Fibroblast of lung (primary cell): ENCODE results near the gene OMP. TPM values are rescaled to one million over a fixed set of nuclear protein-coding genes. Genes with fewer than 3 reads are reported as not detected.

Experiments used
- DNase-seq, 2 donors: peaks; one replicate each; pipeline versions ENCODE4 v3.0.0 to v3.0.0-alpha.2; 2010; ENCODE audit warnings: low read depth in 2 of 2
- H2AFZ ChIP-seq: 2 replicates; pipeline ENCODE4 v1.5.1; 2012; ENCODE audit warnings: low read length, control low read depth, inconsistent platforms
- H3K27ac ChIP-seq: 2 replicates; pipeline ENCODE4 v1.5.1; 2011; ENCODE audit warnings: low read length, control low read depth; ENCODE audit not compliant: insufficient read depth
- H3K27me3 ChIP-seq: 2 replicates; pipeline ENCODE4 v1.5.1; 2011; ENCODE audit warnings: mild to moderate bottlenecking, low read length; ENCODE audit not compliant: control insufficient read depth, insufficient read depth
- H3K36me3 ChIP-seq: 2 replicates; pipeline ENCODE4 v1.5.1; 2011; ENCODE audit warnings: low read length; ENCODE audit not compliant: control insufficient read depth, insufficient read depth
- H3K4me1 ChIP-seq: 2 replicates; pipeline ENCODE4 v1.5.1; 2011; ENCODE audit warnings: low read length; ENCODE audit not compliant: control insufficient read depth, insufficient read depth; ENCODE audit errors: extremely low read depth
- H3K4me2 ChIP-seq: 2 replicates; pipeline ENCODE4 v1.5.1; 2011; ENCODE audit warnings: low read length, control low read depth; ENCODE audit not compliant: insufficient read depth; ENCODE audit errors: extremely low read depth
- H3K4me3 ChIP-seq, 4 experiments: fragments of 200-600 bp in 1 of 4; sonication (generic) in 1 of 4; replicated peaks in 1 of 4; 2 replicates each; pipeline ENCODE4 v1.5.1; 2011 to 2016; ENCODE audit warnings: low read length in 4 of 4, low read depth in 3 of 4, mild to moderate bottlenecking in 3 of 4, control low read depth in 2 of 4, inconsistent platforms in 1 of 4, mixed read lengths in 1 of 4; ENCODE audit not compliant: insufficient read depth in 1 of 4; ENCODE audit errors: control extremely low read depth in 1 of 4
- H3K79me2 ChIP-seq: 2 replicates; pipeline ENCODE4 v1.5.1; 2012; ENCODE audit warnings: mild to moderate bottlenecking, low read length, inconsistent platforms; ENCODE audit not compliant: control insufficient read depth, insufficient read depth
- H3K9ac ChIP-seq: 2 replicates; pipeline ENCODE4 v1.5.1; 2011; ENCODE audit warnings: mild to moderate bottlenecking, low read length, control low read depth; ENCODE audit not compliant: insufficient read depth
- H3K9me3 ChIP-seq: 2 replicates; pipeline ENCODE4 v1.5.1; 2012; ENCODE audit warnings: low read depth, low read length; ENCODE audit not compliant: control insufficient read depth, insufficient read depth
- H4K20me1 ChIP-seq: 2 replicates; pipeline ENCODE4 v1.5.1; 2011; ENCODE audit warnings: low read length; ENCODE audit not compliant: control insufficient read depth, insufficient read depth; ENCODE audit errors: extremely low read depth
- EZH2 ChIP-seq: IDR thresholded peaks from 2 replicates; pipeline ENCODE4 v1.5.1; 2012; ENCODE audit warnings: low read length, control low read depth, mild to moderate bottlenecking; ENCODE audit errors: missing control alignments
- polyA plus RNA-seq, 2 donors: library from polyadenylated mRNA; depleted of rRNA in 1 of 2; stranded (reverse) in 1 of 2; unstranded in 1 of 2; fragments of >200 nt; gene quantifications; 2 replicates each; pipeline ENCODE4 v1.2.1, GENCODE V29; 2011 to 2012; ENCODE audit warnings: missing spikeins in 1 of 2
- total RNA-seq: library from RNA; depleted of rRNA; stranded (reverse); fragments of >200 nt; gene quantifications from 2 replicates; pipeline ENCODE4 v1.2.1, GENCODE V29; 2014
- TF ChIP-seq, protein P1 (sequence below), 2 donors: IDR thresholded peaks in 1 of 2; conservative IDR thresholded peaks in 1 of 2; 1 replicate in 1 of 2; 2 replicates in 1 of 2; pipeline ENCODE4 v1.5.1; 2011 to 2012; ENCODE audit warnings: low read length in 2 of 2, control low read depth in 1 of 2, inconsistent platforms in 1 of 2, low read depth in 1 of 2, mild to moderate bottlenecking in 1 of 2

The OMP gene
- total and polyA plus RNA-seq, 2 donors (not counting 1 experiment from before 2014, with no cell fraction given), result 0.83 TPM; not detected in 1

DNA sequence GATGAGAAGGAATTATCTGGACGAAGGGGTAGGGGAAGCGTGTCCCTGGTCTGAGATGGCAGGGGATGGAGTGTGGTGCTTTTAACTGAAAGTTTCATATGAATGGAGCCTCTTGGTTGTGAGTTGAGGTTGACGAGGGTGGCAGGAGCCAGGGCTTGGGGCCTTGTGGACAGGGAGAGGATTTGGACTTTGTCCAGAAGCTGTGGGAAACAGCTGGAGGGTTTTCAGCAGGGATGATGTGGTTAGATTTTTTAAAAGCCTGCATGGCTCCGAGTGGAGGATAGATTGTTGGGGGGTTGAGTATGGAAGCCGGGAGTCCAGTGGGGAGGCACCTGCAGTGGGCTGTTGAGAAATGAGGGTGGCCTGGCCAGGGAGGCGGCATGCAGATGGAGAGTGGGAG, 50.2 kb downstream of the OMP start:
- no peak for TF ChIP-seq EZH2
- TF ChIP-seq, protein P1, sequence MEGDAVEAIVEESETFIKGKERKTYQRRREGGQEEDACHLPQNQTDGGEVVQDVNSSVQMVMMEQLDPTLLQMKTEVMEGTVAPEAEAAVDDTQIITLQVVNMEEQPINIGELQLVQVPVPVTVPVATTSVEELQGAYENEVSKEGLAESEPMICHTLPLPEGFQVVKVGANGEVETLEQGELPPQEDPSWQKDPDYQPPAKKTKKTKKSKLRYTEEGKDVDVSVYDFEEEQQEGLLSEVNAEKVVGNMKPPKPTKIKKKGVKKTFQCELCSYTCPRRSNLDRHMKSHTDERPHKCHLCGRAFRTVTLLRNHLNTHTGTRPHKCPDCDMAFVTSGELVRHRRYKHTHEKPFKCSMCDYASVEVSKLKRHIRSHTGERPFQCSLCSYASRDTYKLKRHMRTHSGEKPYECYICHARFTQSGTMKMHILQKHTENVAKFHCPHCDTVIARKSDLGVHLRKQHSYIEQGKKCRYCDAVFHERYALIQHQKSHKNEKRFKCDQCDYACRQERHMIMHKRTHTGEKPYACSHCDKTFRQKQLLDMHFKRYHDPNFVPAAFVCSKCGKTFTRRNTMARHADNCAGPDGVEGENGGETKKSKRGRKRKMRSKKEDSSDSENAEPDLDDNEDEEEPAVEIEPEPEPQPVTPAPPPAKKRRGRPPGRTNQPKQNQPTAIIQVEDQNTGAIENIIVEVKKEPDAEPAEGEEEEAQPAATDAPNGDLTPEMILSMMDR (conservative IDR thresholded peaks at IDR 0.05 in 1 of 2, IDR thresholded peaks at IDR 0.05 in 1 of 2; ENCODE audit: low read depth in 1 of 2, low read length in 2 of 2), result no peak
- Histone ChIP-seq H3K27ac (no peak overlapping the region), H3K36me3 (no peaks in the 10 kb centered on the region), H3K4me1 (no peaks in the 10 kb centered on the region), H3K9me3 (no peaks in the 10 kb centered on the region), H2AFZ (no peak overlapping the region), H3K79me2 (no peaks in the 10 kb centered on the region), H3K4me3 (no peak overlapping the region), H3K4me2 (no peak overlapping the region), H3K9ac (no peak overlapping the region), H3K27me3 (no peaks in the 10 kb centered on the region), H4K20me1 (no peaks in the 10 kb centered on the region)
- DNase-seq, result peak; percentile 23 to 52

Other genes starting within 250 kb of the OMP start
- gene ACER3, start 241.9 kb upstream of the OMP start, total RNA-seq, result 5.6 and 6.1 TPM in 2 replicates
- gene ACER3, start 241.9 kb upstream of the OMP start, polyA plus RNA-seq, result 11.8 and 22.3 TPM in 2 replicates
- gene B3GNT6, start 68.4 kb upstream of the OMP start, total RNA-seq, result not detected in 2 replicates
- gene B3GNT6, start 68.4 kb upstream of the OMP start, polyA plus RNA-seq, result not detected in 2 replicates
- gene CAPN5, start 35.9 kb upstream of the OMP start, total RNA-seq, result 12.3 and 17.5 TPM in 2 replicates
- gene CAPN5, start 35.9 kb upstream of the OMP start, polyA plus RNA-seq, result 20.4 and 29.0 TPM in 2 replicates
- gene MYO7A, start 25.4 kb downstream of the OMP start, total RNA-seq, result 0.26 and 0.33 TPM in 2 replicates
- 0.01 and 0.05 TPM in 2 replicates for gene MYO7A, start 25.4 kb downstream of the OMP start, polyA plus RNA-seq
- not detected in 2 replicates for gene GDPD4, start 198.8 kb downstream of the OMP start, total RNA-seq
- not detected in 2 replicates for gene GDPD4, start 198.8 kb downstream of the OMP start, polyA plus RNA-seq